GM21526 (cell line): Measurements from ENCODE around the gene PROM1.
A peak's percentile ranks its signal among the peaks of the same experiment; 100 is the strongest.

ENCODE experiments used
- ATAC-seq: cut with Tn5 transposase; IDR thresholded peaks from one replicate; pipeline ENCODE4 v1.9.1; 2021; ENCODE audit warnings: moderate library complexity; ENCODE audit not compliant: unreplicated experiment, low FRiP score

The PROM1 gene

GRCh38 chr4:16110199-16110598 is 26.4 kb upstream of the PROM1 start:
- no peak for ATAC-seq

DNA sequence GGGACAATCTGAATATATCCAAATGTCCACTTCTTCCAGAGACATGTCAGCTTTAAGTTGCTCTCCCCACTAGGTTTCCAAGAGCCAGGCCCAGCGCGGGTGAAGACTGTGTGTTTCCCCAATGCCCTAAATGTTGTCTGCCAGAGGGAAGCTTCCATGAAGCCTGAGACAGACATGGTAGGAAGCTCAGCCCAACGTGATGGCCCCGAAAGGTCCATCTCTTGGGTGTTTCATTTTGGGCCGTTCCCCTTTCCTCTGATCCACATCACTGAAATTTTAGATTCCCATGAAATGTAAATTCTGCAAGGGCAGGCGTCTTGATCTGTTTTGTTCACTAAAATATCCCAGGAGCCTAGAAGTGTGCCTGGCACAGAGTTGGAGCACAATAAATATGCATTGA is 25.4 kb upstream of the PROM1 start:
- ATAC-seq = no peak

GRCh38 chr4:16106956-16107355 is 23.1 kb upstream of the PROM1 start:
- ATAC-seq = no peak

DNA sequence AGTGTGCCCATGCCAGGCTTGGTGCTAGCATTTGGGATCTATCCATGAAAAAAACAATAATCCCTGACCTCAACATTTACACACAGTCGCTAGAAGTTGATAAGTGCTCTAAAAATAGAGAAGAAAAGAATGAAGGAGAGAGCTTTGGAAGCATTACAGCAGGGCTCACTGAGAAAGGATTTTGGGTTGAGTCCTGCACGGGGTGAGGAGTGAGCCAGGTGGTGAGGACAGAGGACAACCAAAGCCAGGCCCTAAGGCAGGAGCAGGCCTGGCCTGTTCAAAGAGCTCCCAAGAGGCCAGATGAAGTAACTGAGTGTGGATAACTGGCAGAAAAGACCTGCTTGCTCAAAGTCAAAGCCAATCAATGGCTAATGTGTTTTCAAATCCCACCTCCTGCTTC is 20.7 kb upstream of the PROM1 start:
- ATAC-seq = no peak

- ATAC-seq = no peak
These were observed 18.5 kb upstream of the PROM1 start for GRCh38 chr4:16102356-16102755.

DNA sequence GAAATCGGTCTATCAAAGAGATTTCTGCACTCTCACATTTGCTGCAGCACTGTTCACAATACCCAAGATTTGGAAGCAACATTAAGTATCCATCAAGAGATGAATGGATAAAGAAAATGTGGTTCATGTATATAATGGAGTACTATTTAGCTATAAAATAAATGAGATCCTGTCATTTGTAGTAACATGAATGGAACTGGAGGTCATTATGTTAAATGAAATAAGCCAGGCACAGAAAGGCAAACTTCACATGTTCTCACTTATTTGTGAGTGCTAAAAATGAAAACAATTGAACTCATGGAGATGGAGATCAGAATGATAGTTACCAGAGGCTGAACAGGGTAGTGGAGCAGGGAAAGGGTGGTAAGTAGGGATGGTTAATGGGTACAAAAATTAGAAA is 17.0 kb upstream of the PROM1 start:
- ATAC-seq = no peak

DNA sequence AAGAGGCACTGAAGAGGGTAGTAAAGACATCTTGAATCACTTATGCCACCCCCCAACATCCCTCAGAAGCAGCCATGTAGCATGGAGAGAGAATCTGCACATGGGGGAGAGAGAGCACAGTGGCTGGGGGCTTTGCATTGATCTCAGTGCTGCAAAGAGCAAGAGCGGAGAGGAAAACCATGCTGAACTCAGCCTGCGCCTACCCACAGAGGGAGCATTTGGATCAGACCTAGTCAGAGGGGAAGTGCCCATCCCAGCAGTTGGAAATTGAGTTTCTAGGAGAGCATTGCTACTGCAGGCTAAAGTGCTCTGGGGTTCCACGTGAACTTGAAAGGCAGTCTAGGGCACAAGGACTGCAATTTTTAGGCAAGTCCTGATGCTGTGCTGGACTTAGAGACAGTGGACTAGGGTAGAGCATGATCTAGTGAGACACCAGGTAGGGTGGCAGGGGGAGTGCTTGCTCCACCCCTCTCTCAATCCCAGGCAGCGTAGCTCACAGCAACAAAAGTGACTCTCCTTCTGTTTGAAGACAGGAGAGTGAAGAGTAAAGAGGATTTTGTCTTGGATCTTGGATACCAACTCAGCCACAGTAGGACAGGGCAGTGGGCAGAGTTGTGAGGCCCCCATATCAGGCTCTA is 9.0 kb upstream of the PROM1 start:
- no peak for ATAC-seq

- ATAC-seq = no peak
These were observed 6.4 kb upstream of the PROM1 start for GRCh38 chr4:16090096-16090705.

- ATAC-seq = no peak
These were observed 5.3 kb upstream of the PROM1 start for GRCh38 chr4:16089156-16089555.

DNA sequence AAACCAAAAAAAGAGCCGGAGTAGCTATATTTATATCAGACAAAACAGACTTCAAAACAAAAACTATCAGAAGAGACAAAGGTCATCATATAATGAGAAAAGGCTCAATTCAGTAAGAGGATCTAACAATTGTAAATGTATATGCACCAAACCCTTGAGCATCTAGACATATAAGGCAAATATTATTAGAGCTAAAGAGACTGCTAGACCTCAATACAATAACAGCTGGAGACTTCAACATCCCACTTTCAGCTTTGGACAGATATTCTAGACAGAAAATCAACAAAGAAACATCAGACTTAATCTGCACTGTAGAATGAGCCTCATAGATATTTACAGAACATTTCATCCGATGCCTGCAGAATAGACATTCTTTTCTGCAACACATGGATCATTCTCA is 4.8 kb upstream of the PROM1 start:
- ATAC-seq = no peak

DNA sequence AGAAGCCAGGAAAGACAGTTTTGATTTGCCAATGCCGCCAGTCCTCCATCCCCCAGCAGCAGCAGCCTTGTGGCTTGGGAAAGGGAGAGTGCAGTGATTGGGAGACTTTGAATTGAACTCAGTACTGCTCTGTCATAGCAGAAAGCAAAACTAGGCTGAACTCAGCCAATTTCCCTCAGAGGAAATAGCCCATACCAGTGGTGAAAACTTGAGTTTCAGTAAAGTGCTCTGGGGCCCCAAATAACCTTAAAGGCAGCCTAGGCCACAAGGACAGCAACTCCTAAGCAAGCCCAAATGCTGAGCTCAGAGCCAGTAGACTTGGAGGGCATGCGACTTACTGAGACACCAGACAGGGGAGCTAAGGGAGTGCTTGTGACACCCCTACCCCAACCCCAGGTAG is 2.0 kb upstream of the PROM1 start:
- peak; percentile 91 for ATAC-seq

DNA sequence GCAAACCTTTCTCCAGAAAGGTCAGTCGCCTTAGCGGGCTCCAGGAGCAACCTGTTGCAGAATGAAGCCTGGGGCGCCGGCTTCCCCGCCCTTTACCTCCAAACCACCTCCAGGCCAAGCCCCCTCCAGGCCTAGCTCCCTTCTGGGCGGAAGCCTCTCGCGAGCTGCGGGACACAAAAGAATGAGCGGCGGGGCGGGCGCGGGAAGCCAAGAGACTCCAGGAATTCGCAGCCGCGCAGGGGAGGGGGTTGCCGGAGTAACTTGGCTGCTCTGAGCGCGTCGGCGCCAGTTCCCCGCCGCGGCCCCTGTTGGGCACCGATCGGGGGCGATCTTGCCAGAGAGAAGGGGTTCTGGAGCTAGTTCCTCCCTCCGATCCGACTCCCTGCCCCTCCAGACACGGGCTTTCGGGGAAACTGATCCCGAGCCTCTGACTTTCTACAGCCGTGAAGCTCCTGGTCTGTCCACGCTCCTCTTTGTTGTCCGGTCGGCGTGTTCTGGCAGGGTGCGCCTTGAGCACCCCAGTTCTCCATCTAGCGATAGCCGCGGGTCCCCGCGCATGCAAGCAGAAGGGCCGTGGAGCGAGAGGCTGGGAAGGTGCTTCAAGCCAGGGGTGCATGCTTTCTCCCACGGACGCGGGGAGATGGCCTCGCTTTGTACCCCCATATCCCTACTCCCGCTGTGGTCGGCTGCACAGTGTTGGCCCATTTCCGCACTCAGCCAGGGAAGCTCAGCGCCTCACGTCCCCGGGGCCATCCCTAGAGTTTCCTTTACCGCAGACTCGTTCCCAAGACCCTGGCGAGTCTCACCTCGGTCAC is 1.2 kb downstream of the PROM1 start:
- ATAC-seq = no peak

- ATAC-seq = no peak
These were observed 1.8 kb downstream of the PROM1 start for GRCh38 chr4:16082041-16082425.

DNA sequence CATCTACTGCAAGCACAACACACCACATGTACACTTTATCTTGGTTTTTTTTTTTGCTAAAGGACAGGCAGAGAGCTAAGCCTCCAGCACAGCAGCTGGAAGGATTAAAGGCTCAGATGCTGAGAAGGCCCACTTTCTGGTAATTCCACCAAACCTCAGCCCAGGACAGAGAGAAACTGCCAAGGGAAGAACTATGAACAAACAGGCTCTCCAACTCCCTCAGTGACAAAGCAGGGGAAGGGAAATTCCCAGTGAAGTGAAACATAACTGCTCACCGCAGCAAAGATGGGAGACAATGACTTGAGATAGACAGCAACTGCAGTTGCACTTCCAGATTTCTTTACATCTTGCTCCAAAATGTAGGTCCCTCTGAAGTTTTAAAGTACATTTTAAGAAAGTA is 4.8 kb downstream of the PROM1 start:
- ATAC-seq = peak; percentile 71

GRCh38 chr4:16078195-16078760 is 5.5 kb downstream of the PROM1 start:
- no peak for ATAC-seq

DNA sequence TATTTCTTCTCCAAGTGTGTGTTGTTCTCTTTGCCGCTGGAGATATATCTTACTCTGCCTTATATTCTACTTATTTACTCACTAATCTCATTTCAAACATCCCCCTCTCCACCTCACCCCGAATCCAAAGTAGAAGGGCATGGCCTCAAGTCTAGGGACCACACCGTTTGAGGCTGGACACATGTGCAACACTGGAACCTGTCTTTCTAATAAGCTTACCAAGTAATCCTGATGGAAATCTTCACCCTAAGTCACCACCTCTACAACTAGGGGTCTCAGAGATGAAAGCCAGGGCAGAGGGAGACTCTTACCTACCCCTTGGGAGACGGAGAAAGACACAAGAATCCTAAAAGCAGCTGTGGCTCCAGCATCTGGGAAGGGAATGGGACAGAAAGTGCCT is 6.0 kb downstream of the PROM1 start:
- ATAC-seq = no peak

GRCh38 chr4:16075975-16076757 is 7.7 kb downstream of the PROM1 start:
- ATAC-seq = no peak

DNA sequence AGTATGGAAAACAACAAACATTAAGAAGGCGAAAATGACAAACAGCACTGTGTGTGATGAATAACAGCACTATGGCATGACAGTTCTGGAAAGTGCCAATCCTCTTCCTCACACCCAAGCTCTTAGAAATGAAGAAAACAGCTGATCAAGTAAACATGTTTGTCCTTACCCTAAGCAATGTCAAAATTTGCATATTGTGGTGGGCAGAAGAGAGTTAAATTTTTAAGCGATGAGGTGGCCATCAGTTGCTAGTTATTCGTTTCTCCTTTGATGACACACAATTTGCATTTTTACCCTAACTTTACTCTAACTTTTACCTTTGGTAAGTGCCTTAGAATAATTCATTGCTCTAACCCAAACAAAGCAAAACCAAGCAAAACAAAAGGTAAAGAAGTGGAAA is 8.8 kb downstream of the PROM1 start:
- ATAC-seq = no peak

- no peak for ATAC-seq
These were observed 11.7 kb downstream of the PROM1 start for GRCh38 chr4:16072168-16072567.

DNA sequence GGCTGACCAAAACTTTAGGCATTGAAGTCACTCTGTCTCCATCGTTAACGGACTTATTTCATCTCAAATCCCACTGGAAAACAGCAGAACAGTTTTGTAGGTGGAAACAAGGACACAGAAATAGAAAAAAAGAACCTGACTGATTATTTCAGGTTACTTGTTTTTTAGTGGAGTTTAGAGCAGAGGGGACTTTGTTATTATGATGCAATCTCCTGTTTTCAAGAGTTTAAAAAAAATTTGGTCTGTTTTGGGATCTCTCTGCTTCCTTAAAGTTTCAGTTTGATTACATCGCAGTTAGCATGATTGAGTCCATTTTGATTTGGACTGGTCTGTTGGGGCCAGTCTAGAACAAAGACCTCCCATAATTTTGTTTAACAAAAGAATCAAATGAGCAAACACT is 13.6 kb downstream of the PROM1 start:
- no peak for ATAC-seq

GRCh38 chr4:16067515-16067914 is 16.3 kb downstream of the PROM1 start:
- no peak for ATAC-seq
